Transverse colon (tissue), 4 donors: ENCODE measurements around the gene TESK2. TPM values are rescaled to one million over a fixed set of nuclear protein-coding genes. Genes with fewer than 3 reads are reported as not detected.
A peak's percentile ranks its signal among the peaks of the same experiment; 100 is the strongest.

ENCODE experiments used
- DNase-seq: peaks from one replicate; pipeline ENCODE4 v3.0.0-alpha.2; 2019
- H3K27ac ChIP-seq, 4 donors: fragments of 200-600 bp; sonication (generic); 2 replicates each; pipeline ENCODE4 v1.5.1; 2016 to 2018; ENCODE audit warnings: inconsistent platforms in 4 of 4
- H3K27me3 ChIP-seq: fragments of 200-600 bp; sonication (generic); 2 replicates; pipeline ENCODE4 v1.5.1; 2017; ENCODE audit warnings: inconsistent platforms
- H3K36me3 ChIP-seq, 4 donors: fragments of 200-600 bp; sonication (generic); 2 replicates each; pipeline ENCODE4 v1.5.1; 2017 to 2019; ENCODE audit warnings: inconsistent platforms in 4 of 4
- H3K4me1 ChIP-seq, 4 donors: fragments of 200-600 bp; sonication (generic); 2 replicates each; pipeline ENCODE4 v1.5.1; 2017 to 2020; ENCODE audit warnings: inconsistent platforms in 4 of 4
- H3K4me3 ChIP-seq, 4 donors: fragments of 200-600 bp; sonication (generic); 1 replicate in 1 of 4; 2 replicates in 3 of 4; pipeline versions ENCODE4 v1.5.1 to v1.6.1; 2017 to 2019; ENCODE audit warnings: inconsistent platforms in 4 of 4
- H3K9me3 ChIP-seq, 2 donors: fragments of 200-600 bp; sonication (generic); 2 replicates each; pipeline ENCODE4 v1.5.1; 2017 to 2019; ENCODE audit warnings: inconsistent platforms in 2 of 2
- EP300 ChIP-seq: sonication (generic); formaldehyde crosslinking; IDR thresholded peaks from one replicate; pipeline ENCODE4 v1.6.1; 2017; ENCODE audit warnings: antibody characterized with exemption, low read depth
- POLR2A ChIP-seq: fragments of 450-650 bp; IDR thresholded peaks from one replicate; pipeline ENCODE4 v1.6.1; 2016; ENCODE audit warnings: antibody characterized with exemption, mild to moderate bottlenecking, moderate library complexity
- POLR2AphosphoS5 ChIP-seq, 3 donors: sonication (generic); formaldehyde crosslinking; IDR thresholded peaks; one replicate each; pipeline ENCODE4 v1.6.1; 2016; ENCODE audit warnings: antibody characterized with exemption in 3 of 3
- WGBS, 2 donors: methylation state at CpG; one replicate each; pipeline ENCODE4 v1.1.5; 2018; ENCODE audit warnings: low coverage in 1 of 2; 5-methylcytosine and 5-hydroxymethylcytosine counted together
- in situ Hi-C, 4 donors: fragments of 200-750 bp; cut with MboI; loops; one replicate each; pipeline versions ENCODE4 v1.15.0 to v1.15.1; 2017; ENCODE audit warnings: low sequenced_read_pairs in 3 of 4, low pct_ligation_motif_present in 1 of 4, low pct_unique_long_range_greater_than_20kb in 1 of 4
- intact Hi-C: fragments of 100-400 bp; cut with DNase I; formaldehyde crosslinking; loops from one replicate; pipeline ENCODE4 v1.15.1; 2023; ENCODE audit warnings: low total_unique reads
- total RNA-seq, 4 donors: library from RNA; depleted of rRNA; stranded (reverse); fragments of >200 nt; gene quantifications; one replicate each; pipeline ENCODE4 v1.1.0, GENCODE V29; 2016
- TF ChIP-seq, protein P1 (sequence below), 5 experiments: fragments of 200-600 bp in 3 of 5; fragments of 450-650 bp in 2 of 5; sonication (generic) in 3 of 5; IDR thresholded peaks; 1 replicate in 2 of 5; 2 replicates in 3 of 5; pipeline ENCODE4 v1.5.1; 2016 to 2017; ENCODE audit warnings: antibody characterized with exemption in 5 of 5, inconsistent platforms in 3 of 5, mild to moderate bottlenecking in 2 of 5, moderate library complexity in 1 of 5

TESK2 gene
- total RNA-seq, 4 donors from 2014 or later, result 5.2 to 32.2 (median 14.5) TPM

DNA sequence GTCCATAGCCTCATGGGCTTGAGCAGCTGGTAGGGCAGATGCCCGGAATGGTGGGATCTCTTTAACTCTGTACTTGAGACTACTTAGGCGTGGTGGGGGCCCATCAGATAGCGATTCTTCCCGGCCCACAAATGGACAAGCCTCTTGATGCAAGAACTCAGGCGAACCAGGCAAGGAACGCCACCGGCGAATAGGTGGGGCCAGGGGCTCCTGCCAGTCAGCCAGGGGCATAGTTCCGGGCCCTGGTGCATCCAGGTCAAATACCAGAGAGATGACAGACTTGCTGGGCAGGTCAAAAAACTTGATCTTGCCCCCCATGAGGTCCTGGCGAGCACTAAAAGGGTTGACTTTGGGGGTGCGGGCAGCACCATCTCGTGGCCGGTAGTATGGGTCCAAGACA lies 145.9 kb downstream of the TESK2 start:
- intact Hi-C loops (no loop called here), in situ Hi-C loops (loop anchor here in 1 of 4 donors (10.0 kb wide), 1 partner anchor 230 kb away; no protein-coding TSS in a partner anchor)
- Histone ChIP-seq H3K9me3 (no peaks in the 10 kb centered on the region), H3K27me3 (no peaks in the 10 kb centered on the region), H3K4me3 (no peak overlapping the region), H3K27ac (no peak overlapping the region), H3K36me3 (peaks cover 0 to 26% (median 9%) of the 10 kb centered on the region in 4 donors), H3K4me1 (peaks cover 9 to 31% (median 21%) of the 10 kb centered on the region in 4 donors)
- TF ChIP-seq, protein P1, sequence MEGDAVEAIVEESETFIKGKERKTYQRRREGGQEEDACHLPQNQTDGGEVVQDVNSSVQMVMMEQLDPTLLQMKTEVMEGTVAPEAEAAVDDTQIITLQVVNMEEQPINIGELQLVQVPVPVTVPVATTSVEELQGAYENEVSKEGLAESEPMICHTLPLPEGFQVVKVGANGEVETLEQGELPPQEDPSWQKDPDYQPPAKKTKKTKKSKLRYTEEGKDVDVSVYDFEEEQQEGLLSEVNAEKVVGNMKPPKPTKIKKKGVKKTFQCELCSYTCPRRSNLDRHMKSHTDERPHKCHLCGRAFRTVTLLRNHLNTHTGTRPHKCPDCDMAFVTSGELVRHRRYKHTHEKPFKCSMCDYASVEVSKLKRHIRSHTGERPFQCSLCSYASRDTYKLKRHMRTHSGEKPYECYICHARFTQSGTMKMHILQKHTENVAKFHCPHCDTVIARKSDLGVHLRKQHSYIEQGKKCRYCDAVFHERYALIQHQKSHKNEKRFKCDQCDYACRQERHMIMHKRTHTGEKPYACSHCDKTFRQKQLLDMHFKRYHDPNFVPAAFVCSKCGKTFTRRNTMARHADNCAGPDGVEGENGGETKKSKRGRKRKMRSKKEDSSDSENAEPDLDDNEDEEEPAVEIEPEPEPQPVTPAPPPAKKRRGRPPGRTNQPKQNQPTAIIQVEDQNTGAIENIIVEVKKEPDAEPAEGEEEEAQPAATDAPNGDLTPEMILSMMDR (IDR thresholded peaks at IDR 0.05), result no peak
- TF ChIP-seq POLR2AphosphoS5 (IDR thresholded peaks at IDR 0.05), result no peak
- TF ChIP-seq EP300, result no peak
- WGBS, 2 donors, result 97% methylated on average over 13 of the region's 13 CpGs; no CpG with 5 or more reads in 1 of the 2 donors
- no peak for DNase-seq

GRCh38 chr1:45344499-45344898 lies 146.5 kb downstream of the TESK2 start:
- intact Hi-C loops, result no loop called here
- TF ChIP-seq POLR2A (no peak), EP300 (no peak), POLR2AphosphoS5 (IDR thresholded peaks at IDR 0.05) (no peak)
- TF ChIP-seq, protein P1 (IDR thresholded peaks at IDR 0.05), result no peak
- H3K36me3 ChIP-seq, result peaks cover 0 to 26% (median 9%) of the 10 kb centered on the region in 4 donors
- H3K27me3 ChIP-seq, result no peaks in the 10 kb centered on the region
- no peaks in the 10 kb centered on the region for H3K9me3 ChIP-seq
- 89% methylated on average over 2 of the region's 2 CpGs; no CpG with 5 or more reads in 1 of the 2 donors for WGBS, 2 donors
- in situ Hi-C loops, result loop anchor here in 1 of 4 donors (10.0 kb wide), 1 partner anchor 230 kb away; no protein-coding TSS in a partner anchor
- H3K27ac ChIP-seq, result no peak overlapping the region
- no peak overlapping the region for H3K4me3 ChIP-seq
- H3K4me1 ChIP-seq, result peaks cover 9 to 31% (median 21%) of the 10 kb centered on the region in 4 donors
- DNase-seq, result no peak

- H3K4me1 ChIP-seq, result peaks cover 9 to 50% (median 37%) of the 10 kb centered on the region in 4 donors
- H3K27me3 ChIP-seq, result no peaks in the 10 kb centered on the region
- 20% methylated on average over 6 of the region's 6 CpGs; no CpG with 5 or more reads in 1 of the 2 donors for WGBS, 2 donors
- TF ChIP-seq, protein P1 (IDR thresholded peaks at IDR 0.05), result no peak
- TF ChIP-seq POLR2AphosphoS5 (IDR thresholded peaks at IDR 0.05) (no peak), EP300 (no peak), POLR2A (no peak)
- in situ Hi-C loops, result loop anchor here in 1 of 4 donors (10.0 kb wide), 1 partner anchor 234 kb away; no protein-coding TSS in a partner anchor
- peaks cover 0 to 26% (median 9%) of the 10 kb centered on the region in 4 donors for H3K36me3 ChIP-seq
- intact Hi-C loops, result no loop called here
- no peak for DNase-seq
- H3K9me3 ChIP-seq, result no peaks in the 10 kb centered on the region
- peak overlapping the region; percentile 60 to 89 (median 68) for H3K4me3 ChIP-seq
- H3K27ac ChIP-seq, result peak overlapping the region; percentile 90 to 98 (median 96)
These were observed 150.0 kb downstream of the TESK2 start for GRCh38 chr1:45340816-45341466.

DNA sequence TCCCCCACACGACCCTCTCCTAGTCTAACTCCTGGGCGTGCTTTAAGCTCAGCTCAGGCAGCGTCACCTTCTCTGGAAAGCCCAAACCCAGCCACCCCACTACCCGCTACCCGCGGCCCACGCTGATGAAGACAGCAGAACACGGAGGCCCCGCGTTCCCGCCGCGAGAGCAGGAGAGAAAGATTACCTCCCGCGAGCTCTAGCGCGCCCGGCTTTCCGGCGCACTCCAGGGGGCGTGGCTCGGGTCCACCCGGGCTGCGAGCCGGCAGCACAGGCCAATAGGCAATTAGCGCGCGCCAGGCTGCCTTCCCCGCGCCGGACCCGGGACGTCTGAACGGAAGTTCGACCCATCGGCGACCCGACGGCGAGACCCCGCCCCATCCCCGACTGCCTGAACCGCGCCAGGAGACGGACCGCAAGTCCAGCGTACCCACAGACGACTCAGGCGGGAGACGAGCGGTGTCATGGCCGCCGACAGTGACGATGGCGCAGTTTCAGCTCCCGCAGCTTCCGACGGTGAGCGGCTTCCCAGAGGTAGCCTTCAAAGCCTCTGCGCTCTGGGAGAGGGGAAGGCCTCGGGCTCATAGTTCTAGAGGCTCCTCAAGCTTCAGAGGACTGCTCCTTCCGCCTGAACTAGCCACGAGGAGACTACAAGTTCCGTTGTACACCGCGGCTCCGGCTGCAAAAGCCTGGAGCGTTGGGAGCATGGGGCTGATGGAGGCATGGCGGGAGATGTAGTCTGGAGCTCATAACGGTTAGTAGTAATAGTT lies 151.0 kb downstream of the TESK2 start, which contains the start of the genes MUTYH and TOE1:
Gene MUTYH, minus strand, starts transcription at position 652 of the 770 bp plus-strand sequence. CDS start 5,935 bp downstream, outside the sequence.
Gene TOE1, plus strand, starts transcription at position 382 of the 770 bp plus-strand sequence. Its CDS starts 83 bp downstream, at position 465.
- H3K4me3 ChIP-seq, result peak within 1 kb of the TSS; percentile 60 to 89 (median 68)
- peak; percentile 95 for DNase-seq
- no peaks in the 10 kb centered on the region for H3K9me3 ChIP-seq
- in situ Hi-C loops (loop anchor here in 1 of 4 donors (10.0 kb wide), 1 partner anchor 235 kb away; no protein-coding TSS in a partner anchor), intact Hi-C loops (no loop called here)
- H3K36me3 ChIP-seq, result peaks cover 0 to 26% (median 9%) of the 10 kb centered on the region in 4 donors
- H3K27me3 ChIP-seq, result no peaks in the 10 kb centered on the region
- TF ChIP-seq POLR2AphosphoS5 (IDR thresholded peaks at IDR 0.05) (peak; percentile 62 to 92 (median 83)), POLR2A (peak; percentile 94), EP300 (no peak)
- TF ChIP-seq, protein P1 (IDR thresholded peaks at IDR 0.05), result no peak
- peak within 1 kb of the TSS; percentile 90 to 98 (median 96) for H3K27ac ChIP-seq
- WGBS, 2 donors, result 1% methylated on average over 36 of the region's 70 CpGs; no CpG with 5 or more reads in 1 of the 2 donors
- H3K4me1 ChIP-seq, result peaks cover 9 to 57% (median 43%) of the 10 kb centered on the region in 4 donors
